OCI-LY7 (cell line): ENCODE measurements around the gene PTGES3. TPM values are rescaled to one million over a fixed set of nuclear protein-coding genes. Genes with fewer than 3 reads are reported as not detected.
"Not testable (repeated sequence)": the region's sequence is repeated elsewhere in the genome, so short reads cannot be mapped to it uniquely, and the experiment has no call there.

Experiments used
- Bru-seq: library from RNA; stranded (reverse); fragments of 400-500 nt; gene quantifications from one replicate; lab custom pipeline; 2021; lab: Mats Ljungman, UMichigan
- BruChase-seq, 2 experiments: library from RNA; stranded (reverse); fragments of 400-500 nt; gene quantifications; one replicate each; lab custom pipeline; 2021; lab: Mats Ljungman, UMichigan
- BruUV-seq: library from RNA; stranded (reverse); fragments of 400-500 nt; replicated peaks from 2 replicates; lab custom pipeline; 2021; lab: Mats Ljungman, UMichigan
- CTCF ChIA-PET: fragments of 300-600 bp; sonication (Branson Sonifier 250); formaldehyde crosslinking; loops from one replicate; lab custom pipeline; 2022; ENCODE audit warnings: antibody characterized with exemption; ENCODE audit not compliant: unreplicated experiment; lab: Charles Lee
- POLR2A ChIA-PET: fragments of 300-600 bp; sonication (Branson Sonifier 250); formaldehyde crosslinking; loops from one replicate; lab custom pipeline; 2022; ENCODE audit warnings: antibody characterized with exemption; lab: Charles Lee
- DNase-seq: peaks from one replicate; pipeline ENCODE4 v3.0.0-alpha.2; 2015; ENCODE audit warnings: low spot score
- H2AFZ ChIP-seq: fragments of 200-600 bp; sonication (generic), shearing (Covaris generic); 2 replicates; pipeline ENCODE4 v1.6.1; 2014; ENCODE audit warnings: mild to moderate bottlenecking, antibody characterized with exemption, low read length, moderate library complexity
- H3K27ac ChIP-seq: fragments of 200-600 bp; sonication (generic); 2 replicates; pipeline ENCODE4 v1.5.1; 2014; ENCODE audit warnings: mixed run types, low read depth, mild to moderate bottlenecking, moderate library complexity, low read length, inconsistent platforms; ENCODE audit not compliant: poor library complexity, severe bottlenecking
- H3K36me3 ChIP-seq: fragments of 200-600 bp; sonication (generic); 2 replicates; pipeline ENCODE4 v1.6.1; 2014; ENCODE audit warnings: mild to moderate bottlenecking, antibody characterized with exemption, low read length, moderate library complexity, mixed read lengths; ENCODE audit not compliant: insufficient read depth
- H3K4me1 ChIP-seq: fragments of 200-600 bp; sonication (generic); 2 replicates; pipeline ENCODE4 v1.5.1; 2014; ENCODE audit warnings: mild to moderate bottlenecking, low read length; ENCODE audit not compliant: insufficient read depth, poor library complexity, severe bottlenecking
- H3K4me2 ChIP-seq: fragments of 200-600 bp; sonication (generic); 2 replicates; pipeline ENCODE4 v1.6.1; 2014; ENCODE audit warnings: mild to moderate bottlenecking, low read length
- H3K4me3 ChIP-seq: fragments of 200-600 bp; sonication (generic); 2 replicates; pipeline ENCODE4 v1.5.1; 2014; ENCODE audit warnings: mild to moderate bottlenecking, low read depth, low read length; ENCODE audit not compliant: poor library complexity, severe bottlenecking
- H3K79me2 ChIP-seq: fragments of 200-600 bp; sonication (generic); 2 replicates; pipeline ENCODE4 v1.6.1; 2016; ENCODE audit warnings: low read depth, mild to moderate bottlenecking, low read length, moderate library complexity, mixed read lengths; ENCODE audit not compliant: insufficient read depth
- H3K9me2 ChIP-seq: fragments of 200-600 bp; sonication (generic); 2 replicates; pipeline ENCODE4 v1.6.1; 2016; ENCODE audit warnings: mild to moderate bottlenecking, low read length, mixed read lengths; ENCODE audit not compliant: insufficient read depth
- H3K9me3 ChIP-seq: fragments of 200-600 bp; sonication (generic); 2 replicates; pipeline ENCODE4 v1.6.1; 2014; ENCODE audit warnings: mild to moderate bottlenecking, mixed run types, low read length, mixed read lengths
- H4K20me1 ChIP-seq: fragments of 200-600 bp; sonication (generic); 2 replicates; pipeline ENCODE4 v1.6.1; 2014; ENCODE audit warnings: mild to moderate bottlenecking, antibody characterized with exemption, low read length, moderate library complexity, mixed read lengths; ENCODE audit not compliant: insufficient read depth
- CTCF ChIP-seq: fragments of 200-600 bp; sonication (generic); conservative IDR thresholded peaks from 2 replicates; pipeline ENCODE4 v1.5.1; 2014; ENCODE audit warnings: mild to moderate bottlenecking, antibody characterized with exemption, low read length, moderate library complexity, mixed read lengths
- EZH2phosphoT487 ChIP-seq: fragments of 200-600 bp; sonication (generic); IDR thresholded peaks from 2 replicates; pipeline ENCODE4 v1.6.1; 2018; ENCODE audit warnings: low read depth, borderline replicate concordance, mild to moderate bottlenecking, mixed run types, antibody characterized with exemption, low read length, moderate library complexity, mixed read lengths
- intact Hi-C: fragments of 100-400 bp; cut with micrococcal nuclease; formaldehyde crosslinking; loops from one replicate; pipeline ENCODE4 v1.10.0; 2022; ENCODE audit not compliant: unreplicated experiment
- long read RNA-seq: library from polyadenylated mRNA; stranded (forward); transcript quantifications from one replicate; pipeline ENCODE4 v2.0.0, GENCODE V29; 2022
- total RNA-seq, 2 experiments: library from RNA; depleted of rRNA in 1 of 2; stranded (reverse); fragments of >200 nt in 1 of 2; shearing (Covaris generic) in 1 of 2; gene quantifications; 2 replicates each; pipeline ENCODE4 v1.2.3, GENCODE V29; 2014 to 2022

The PTGES3 gene
- total RNA-seq (2014; rRNA removed; shearing (Covaris generic)) = 77.3 and 91.2 TPM in 2 replicates
- 231 and 269 TPM in 2 replicates for total RNA-seq (2022)
- Bru-seq, nascent RNA = percentile 95 among the genes with signal in this experiment
- BruChase-seq, experiment 1, labeled RNA remaining after a 6-hour chase = percentile 99 among the genes with signal in this experiment
- percentile 98 among the genes with signal in this experiment for BruChase-seq, experiment 2, labeled RNA remaining after a 2-hour chase
- long read RNA-seq, transcript PTGES3-204 (7 exons, 1,017 nt) = minor isoform, 5 of 451 reads
- long read RNA-seq, transcript PTGES3-201 (8 exons, 1,920 nt) = major isoform, 384 of 451 reads
- long read RNA-seq, transcript PTGES3-207 (9 exons, 2,077 nt) = minor isoform, 5 of 451 reads
- long read RNA-seq, transcript PTGES3-202 (7 exons, 1,547 nt) = minor isoform, 12 of 451 reads
- long read RNA-seq, partial matches to known transcripts = 14 of 451 reads
- long read RNA-seq, other reads (novel, unspliced or antisense) = 31 of 451 reads

DNA sequence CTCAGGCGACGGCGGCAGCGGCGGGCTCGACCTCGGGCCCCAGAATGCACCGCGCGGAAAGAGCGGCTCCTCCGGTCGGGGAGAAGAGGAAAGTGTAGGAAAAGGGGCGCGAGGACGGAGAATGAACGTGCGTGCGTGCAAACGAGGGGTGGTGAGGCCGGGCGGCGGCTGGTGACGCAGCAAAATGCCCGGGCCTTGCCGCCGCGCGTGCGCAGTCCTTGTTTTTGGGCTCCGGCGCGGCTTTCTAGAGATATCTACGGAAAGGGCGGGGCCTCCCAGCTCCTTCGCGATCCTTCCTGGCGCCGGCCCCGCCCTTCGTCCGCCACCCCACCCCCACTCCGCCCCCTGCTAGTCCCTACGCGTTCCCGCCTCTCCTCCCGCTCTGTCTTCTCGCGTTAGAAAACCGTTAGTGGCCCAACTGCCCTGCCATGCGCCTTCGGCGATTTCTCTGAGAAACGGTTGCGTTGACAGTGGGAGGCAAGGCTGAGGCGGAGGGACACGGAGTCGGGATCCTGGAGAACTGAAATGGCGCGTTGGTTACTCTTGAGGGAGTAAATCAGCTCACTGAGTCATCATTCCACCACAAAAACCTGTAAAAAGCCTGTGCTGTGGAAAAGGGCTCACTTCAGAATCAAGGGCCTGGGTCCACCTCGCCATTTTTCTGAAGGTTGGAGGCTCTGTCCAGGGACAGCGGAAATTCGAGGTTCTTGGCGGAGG is at the start of gene PTGES3:
TSS of gene PTGES3 (minus strand) at position 156 of the 717 bp plus-strand sequence. CDS start 285 bp downstream, outside the sequence.
- no peaks in the 10 kb centered on the region for H3K9me2 ChIP-seq
- peaks cover 55% of the 10 kb centered on the region for H3K79me2 ChIP-seq
- H3K4me2 ChIP-seq = peak within 1 kb of the TSS; percentile 89
- ChIA-PET CTCF (interaction anchor here (0.6 to 1.1 kb wide), 2 partner anchors 37 to 531 kb away, joined by 3 to 4 read pairs; no protein-coding TSS in a partner anchor), POLR2A (interaction anchor here (0.6 to 2.8 kb wide), 12 partner anchors 12 to 65 kb away, joined by 3 to 11 read pairs (median 4); partner anchors contain the start of genes NACA and PRIM1)
- peaks cover 41% of the 10 kb centered on the region for H3K36me3 ChIP-seq
- peak within 1 kb of the TSS; percentile 36 for H2AFZ ChIP-seq
- intact Hi-C loops = loop anchor here (1.0 to 5.0 kb wide), 6 partner anchors 37 to 761 kb away; partner anchors contain the start of genes NAB2, NACA and PYM1
- BruUV-seq = no TSS peak
- no peaks in the 10 kb centered on the region for H3K9me3 ChIP-seq
- DNase-seq = peak; percentile 98
- TF ChIP-seq EZH2phosphoT487 = no peak
- TF ChIP-seq CTCF = no peak
- peak within 1 kb of the TSS; percentile 94 for H3K4me3 ChIP-seq
- peak within 1 kb of the TSS; percentile 91 for H3K27ac ChIP-seq
- H4K20me1 ChIP-seq = peaks cover 22% of the 10 kb centered on the region; the same call in 1 of the 2 replicates
- H3K4me1 ChIP-seq = peaks cover 34% of the 10 kb centered on the region

DNA sequence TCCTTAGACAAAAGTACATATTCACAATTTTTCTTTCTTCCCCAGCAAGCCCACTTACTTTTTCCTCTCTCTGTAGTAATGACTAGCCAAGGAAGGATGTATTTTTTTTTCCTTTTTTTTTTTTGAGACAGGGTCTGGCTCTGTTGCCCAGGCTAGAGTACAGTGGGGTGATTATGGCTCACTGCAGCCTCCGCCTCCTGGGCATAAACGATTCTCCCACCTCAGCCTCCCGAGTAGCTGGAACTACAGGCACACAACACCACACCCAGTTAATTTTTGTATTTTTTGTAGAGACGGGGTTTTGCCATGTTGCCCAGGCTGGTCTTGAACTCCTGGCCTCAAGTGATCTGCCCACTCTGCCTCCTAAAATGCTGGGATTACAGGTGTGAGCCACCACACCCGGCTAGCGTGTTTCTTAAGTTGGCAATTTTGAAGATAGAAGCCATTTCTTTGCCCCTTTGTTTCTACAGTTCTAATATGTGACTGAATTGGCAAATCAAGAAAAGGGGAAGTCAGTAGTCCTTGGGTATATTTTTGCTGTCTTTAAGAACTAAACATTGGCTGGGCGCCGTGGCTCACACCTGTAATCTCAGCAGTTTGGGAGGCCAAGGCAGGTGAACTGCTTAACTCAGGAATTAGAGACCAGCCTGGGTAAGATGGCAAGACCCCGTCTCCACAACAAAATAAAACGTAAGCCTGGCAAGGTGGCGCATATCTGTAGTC is 40.2 kb upstream of the PTGES3 start:
- no peaks in the 10 kb centered on the region for H3K9me2 ChIP-seq
- no peak overlapping the region for H3K4me3 ChIP-seq
- BruUV-seq = no TSS peak
- H2AFZ ChIP-seq = no peak overlapping the region
- peaks cover 9% of the 10 kb centered on the region; the same call in 1 of the 2 replicates for H4K20me1 ChIP-seq
- H3K36me3 ChIP-seq = peaks cover 75% of the 10 kb centered on the region
- no peak for TF ChIP-seq CTCF
- TF ChIP-seq EZH2phosphoT487 = no peak
- POLR2A ChIA-PET = interaction anchor here (0.6 to 1.3 kb wide), 4 partner anchors 10 to 1114 kb away, joined by 3 to 5 read pairs (median 4); no protein-coding TSS in a partner anchor
- CTCF ChIA-PET = no interaction called here
- peaks cover 23% of the 10 kb centered on the region for H3K79me2 ChIP-seq
- H3K4me1 ChIP-seq = peaks cover 11% of the 10 kb centered on the region
- intact Hi-C loops = no loop called here
- H3K4me2 ChIP-seq = no peak overlapping the region
- no peak overlapping the region for H3K27ac ChIP-seq
- no peaks in the 10 kb centered on the region for H3K9me3 ChIP-seq
- no peak for DNase-seq

- H3K27ac ChIP-seq = peak overlapping the region; percentile 91
- H3K4me2 ChIP-seq = peak overlapping the region; percentile 83
- H3K79me2 ChIP-seq = peaks cover 44% of the 10 kb centered on the region
- BruUV-seq, H3K9me3 ChIP-seq, H3K9me2 ChIP-seq, DNase-seq, intact Hi-C loops, CTCF ChIA-PET: not testable (repeated sequence)
- peaks cover 30% of the 10 kb centered on the region for H4K20me1 ChIP-seq
- peak overlapping the region; percentile 93 for H3K4me3 ChIP-seq
- H3K4me1 ChIP-seq = peaks cover 31% of the 10 kb centered on the region
- POLR2A ChIA-PET = interaction anchor here (0.6 to 2.9 kb wide), 9 partner anchors 10 to 703 kb away, joined by 3 to 10 read pairs (median 3); partner anchors contain the start of gene PTGES3
- H3K36me3 ChIP-seq = peaks cover 78% of the 10 kb centered on the region
- H2AFZ ChIP-seq = peak overlapping the region; percentile 81
Measured at GRCh38 chr12:56726196-56726675, 38.2 kb upstream of the PTGES3 start.
